ENCODE measurements around the gene MZT2B.

MZT2B gene

DNA sequence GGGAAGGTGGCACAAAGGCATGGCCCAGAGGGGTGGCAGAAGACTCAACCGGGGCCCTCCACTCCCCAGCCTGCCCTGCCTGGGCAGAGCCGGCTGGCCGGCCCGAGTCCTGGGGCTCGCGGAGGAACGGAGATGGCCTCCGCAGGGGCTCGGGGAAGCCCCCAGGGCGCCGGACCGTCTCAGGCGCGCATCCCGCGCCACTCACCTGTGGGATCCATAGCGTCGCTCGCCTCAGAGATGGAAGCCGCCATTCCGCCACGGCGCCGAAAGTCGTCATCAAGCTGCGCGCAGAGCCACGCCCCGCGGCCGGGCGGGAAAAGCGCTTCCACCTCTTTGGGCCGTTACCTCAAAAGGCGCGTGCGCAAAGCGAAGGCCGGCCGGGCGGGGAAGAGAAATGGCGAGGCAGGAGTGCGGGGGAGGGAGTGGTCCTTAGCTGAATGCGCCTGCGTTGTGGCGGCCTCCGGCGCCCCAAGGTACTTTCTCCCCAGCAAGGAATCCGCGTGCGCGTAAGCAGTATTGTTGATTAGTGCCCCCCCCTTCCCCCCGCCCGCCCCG, 660 bp upstream of the MZT2B start, which contains the start of gene SMPD4:
SMPD4 (minus strand) TSS at position 278 of the 555 bp plus-strand sequence. CDS start 5,010 bp downstream, outside the sequence.
- TF ChIP-seq RARB (CRISPR knock-in tag; IDR thresholded peaks at IDR 0.05) (no peak), ZFP30 (CRISPR knock-in tag; IDR thresholded peaks at IDR 0.05) (no peak), ZFP3 (CRISPR knock-in tag; IDR thresholded peaks at IDR 0.05) (no peak), ESRRG (CRISPR knock-in tag; IDR thresholded peaks at IDR 0.05) (no peak), PPARA (CRISPR knock-in tag; IDR thresholded peaks at IDR 0.05; ENCODE audit: borderline replicate concordance) (no peak), ARNTL (CRISPR knock-in tag; IDR thresholded peaks at IDR 0.05; ENCODE audit: borderline replicate concordance, low read depth) (no peak), TOX (CRISPR knock-in tag; IDR thresholded peaks at IDR 0.05; ENCODE audit: borderline replicate concordance) (no peak), TCF4 (CRISPR knock-in tag; IDR thresholded peaks at IDR 0.05; ENCODE audit: borderline replicate concordance) (no peak), ZNF565 (CRISPR knock-in tag; conservative IDR thresholded peaks at IDR 0.05; ENCODE audit: low read depth) (no peak), ZNF8 (CRISPR knock-in tag; IDR thresholded peaks at IDR 0.05) (no peak), SNAI2 (CRISPR knock-in tag; IDR thresholded peaks at IDR 0.05) (no peak)
- TF ChIP-seq, protein P1, sequence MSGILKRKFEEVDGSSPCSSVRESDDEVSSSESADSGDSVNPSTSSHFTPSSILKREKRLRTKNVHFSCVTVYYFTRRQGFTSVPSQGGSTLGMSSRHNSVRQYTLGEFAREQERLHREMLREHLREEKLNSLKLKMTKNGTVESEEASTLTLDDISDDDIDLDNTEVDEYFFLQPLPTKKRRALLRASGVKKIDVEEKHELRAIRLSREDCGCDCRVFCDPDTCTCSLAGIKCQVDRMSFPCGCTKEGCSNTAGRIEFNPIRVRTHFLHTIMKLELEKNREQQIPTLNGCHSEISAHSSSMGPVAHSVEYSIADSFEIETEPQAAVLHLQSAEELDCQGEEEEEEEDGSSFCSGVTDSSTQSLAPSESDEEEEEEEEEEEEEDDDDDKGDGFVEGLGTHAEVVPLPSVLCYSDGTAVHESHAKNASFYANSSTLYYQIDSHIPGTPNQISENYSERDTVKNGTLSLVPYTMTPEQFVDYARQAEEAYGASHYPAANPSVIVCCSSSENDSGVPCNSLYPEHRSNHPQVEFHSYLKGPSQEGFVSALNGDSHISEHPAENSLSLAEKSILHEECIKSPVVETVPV (CRISPR knock-in tag; IDR thresholded peaks at IDR 0.05) = no peak
- TF ChIP-seq, protein P2, sequence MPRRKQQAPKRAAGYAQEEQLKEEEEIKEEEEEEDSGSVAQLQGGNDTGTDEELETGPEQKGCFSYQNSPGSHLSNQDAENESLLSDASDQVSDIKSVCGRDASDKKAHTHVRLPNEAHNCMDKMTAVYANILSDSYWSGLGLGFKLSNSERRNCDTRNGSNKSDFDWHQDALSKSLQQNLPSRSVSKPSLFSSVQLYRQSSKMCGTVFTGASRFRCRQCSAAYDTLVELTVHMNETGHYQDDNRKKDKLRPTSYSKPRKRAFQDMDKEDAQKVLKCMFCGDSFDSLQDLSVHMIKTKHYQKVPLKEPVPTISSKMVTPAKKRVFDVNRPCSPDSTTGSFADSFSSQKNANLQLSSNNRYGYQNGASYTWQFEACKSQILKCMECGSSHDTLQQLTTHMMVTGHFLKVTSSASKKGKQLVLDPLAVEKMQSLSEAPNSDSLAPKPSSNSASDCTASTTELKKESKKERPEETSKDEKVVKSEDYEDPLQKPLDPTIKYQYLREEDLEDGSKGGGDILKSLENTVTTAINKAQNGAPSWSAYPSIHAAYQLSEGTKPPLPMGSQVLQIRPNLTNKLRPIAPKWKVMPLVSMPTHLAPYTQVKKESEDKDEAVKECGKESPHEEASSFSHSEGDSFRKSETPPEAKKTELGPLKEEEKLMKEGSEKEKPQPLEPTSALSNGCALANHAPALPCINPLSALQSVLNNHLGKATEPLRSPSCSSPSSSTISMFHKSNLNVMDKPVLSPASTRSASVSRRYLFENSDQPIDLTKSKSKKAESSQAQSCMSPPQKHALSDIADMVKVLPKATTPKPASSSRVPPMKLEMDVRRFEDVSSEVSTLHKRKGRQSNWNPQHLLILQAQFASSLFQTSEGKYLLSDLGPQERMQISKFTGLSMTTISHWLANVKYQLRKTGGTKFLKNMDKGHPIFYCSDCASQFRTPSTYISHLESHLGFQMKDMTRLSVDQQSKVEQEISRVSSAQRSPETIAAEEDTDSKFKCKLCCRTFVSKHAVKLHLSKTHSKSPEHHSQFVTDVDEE (CRISPR knock-in tag; IDR thresholded peaks at IDR 0.05) = no peak
- TF ChIP-seq, protein P3, sequence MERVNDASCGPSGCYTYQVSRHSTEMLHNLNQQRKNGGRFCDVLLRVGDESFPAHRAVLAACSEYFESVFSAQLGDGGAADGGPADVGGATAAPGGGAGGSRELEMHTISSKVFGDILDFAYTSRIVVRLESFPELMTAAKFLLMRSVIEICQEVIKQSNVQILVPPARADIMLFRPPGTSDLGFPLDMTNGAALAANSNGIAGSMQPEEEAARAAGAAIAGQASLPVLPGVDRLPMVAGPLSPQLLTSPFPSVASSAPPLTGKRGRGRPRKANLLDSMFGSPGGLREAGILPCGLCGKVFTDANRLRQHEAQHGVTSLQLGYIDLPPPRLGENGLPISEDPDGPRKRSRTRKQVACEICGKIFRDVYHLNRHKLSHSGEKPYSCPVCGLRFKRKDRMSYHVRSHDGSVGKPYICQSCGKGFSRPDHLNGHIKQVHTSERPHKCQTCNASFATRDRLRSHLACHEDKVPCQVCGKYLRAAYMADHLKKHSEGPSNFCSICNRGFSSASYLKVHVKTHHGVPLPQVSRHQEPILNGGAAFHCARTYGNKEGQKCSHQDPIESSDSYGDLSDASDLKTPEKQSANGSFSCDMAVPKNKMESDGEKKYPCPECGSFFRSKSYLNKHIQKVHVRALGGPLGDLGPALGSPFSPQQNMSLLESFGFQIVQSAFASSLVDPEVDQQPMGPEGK (CRISPR knock-in tag; IDR thresholded peaks at IDR 0.05; ENCODE audit: borderline replicate concordance) = no peak
- TF ChIP-seq, protein P4, sequence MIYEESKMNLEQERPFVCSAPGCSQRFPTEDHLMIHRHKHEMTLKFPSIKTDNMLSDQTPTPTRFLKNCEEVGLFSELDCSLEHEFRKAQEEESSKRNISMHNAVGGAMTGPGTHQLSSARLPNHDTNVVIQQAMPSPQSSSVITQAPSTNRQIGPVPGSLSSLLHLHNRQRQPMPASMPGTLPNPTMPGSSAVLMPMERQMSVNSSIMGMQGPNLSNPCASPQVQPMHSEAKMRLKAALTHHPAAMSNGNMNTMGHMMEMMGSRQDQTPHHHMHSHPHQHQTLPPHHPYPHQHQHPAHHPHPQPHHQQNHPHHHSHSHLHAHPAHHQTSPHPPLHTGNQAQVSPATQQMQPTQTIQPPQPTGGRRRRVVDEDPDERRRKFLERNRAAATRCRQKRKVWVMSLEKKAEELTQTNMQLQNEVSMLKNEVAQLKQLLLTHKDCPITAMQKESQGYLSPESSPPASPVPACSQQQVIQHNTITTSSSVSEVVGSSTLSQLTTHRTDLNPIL (CRISPR knock-in tag; IDR thresholded peaks at IDR 0.05; ENCODE audit: low read depth) = no peak

DNA sequence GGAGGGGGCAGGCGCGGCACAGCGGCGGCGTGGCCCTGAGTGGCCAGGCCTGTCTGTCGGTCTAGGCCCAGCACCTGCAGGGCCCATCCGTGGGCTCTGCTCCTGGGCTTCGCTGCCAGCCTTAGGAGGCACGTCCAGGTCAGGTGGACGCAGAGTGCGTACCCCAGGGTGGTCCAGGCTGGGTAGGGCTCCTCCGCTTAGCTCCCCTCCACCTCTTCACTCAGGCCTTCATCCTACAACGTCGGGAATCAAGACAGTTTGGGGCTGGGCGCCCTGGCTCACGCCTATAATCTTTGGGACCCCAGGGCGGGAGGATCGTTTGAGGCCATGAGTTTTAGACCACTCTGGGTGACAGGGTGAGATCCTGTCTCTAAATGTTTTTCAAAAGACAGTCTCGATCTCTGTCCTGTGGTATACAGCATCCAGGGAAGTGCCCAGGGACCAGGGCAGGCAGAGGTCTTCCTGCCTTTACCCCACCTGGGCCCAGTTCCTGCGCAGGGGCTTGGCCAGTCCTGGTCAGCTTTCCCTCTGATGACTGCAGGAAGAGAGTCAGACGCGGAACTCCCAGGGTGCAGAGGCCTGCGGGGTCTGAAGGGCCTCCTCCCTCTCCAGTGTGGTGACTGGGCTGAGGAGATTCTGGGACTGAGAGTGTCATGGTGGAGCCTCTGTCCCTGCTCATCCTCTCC, 907 bp downstream of the MZT2B start:
- ATAC-seq = peak; percentile 24

More for the DNA sequence above, 660 bp upstream of the MZT2B start, which contains the start of gene SMPD4:
- ATAC-seq = peak; percentile 81

DNA sequence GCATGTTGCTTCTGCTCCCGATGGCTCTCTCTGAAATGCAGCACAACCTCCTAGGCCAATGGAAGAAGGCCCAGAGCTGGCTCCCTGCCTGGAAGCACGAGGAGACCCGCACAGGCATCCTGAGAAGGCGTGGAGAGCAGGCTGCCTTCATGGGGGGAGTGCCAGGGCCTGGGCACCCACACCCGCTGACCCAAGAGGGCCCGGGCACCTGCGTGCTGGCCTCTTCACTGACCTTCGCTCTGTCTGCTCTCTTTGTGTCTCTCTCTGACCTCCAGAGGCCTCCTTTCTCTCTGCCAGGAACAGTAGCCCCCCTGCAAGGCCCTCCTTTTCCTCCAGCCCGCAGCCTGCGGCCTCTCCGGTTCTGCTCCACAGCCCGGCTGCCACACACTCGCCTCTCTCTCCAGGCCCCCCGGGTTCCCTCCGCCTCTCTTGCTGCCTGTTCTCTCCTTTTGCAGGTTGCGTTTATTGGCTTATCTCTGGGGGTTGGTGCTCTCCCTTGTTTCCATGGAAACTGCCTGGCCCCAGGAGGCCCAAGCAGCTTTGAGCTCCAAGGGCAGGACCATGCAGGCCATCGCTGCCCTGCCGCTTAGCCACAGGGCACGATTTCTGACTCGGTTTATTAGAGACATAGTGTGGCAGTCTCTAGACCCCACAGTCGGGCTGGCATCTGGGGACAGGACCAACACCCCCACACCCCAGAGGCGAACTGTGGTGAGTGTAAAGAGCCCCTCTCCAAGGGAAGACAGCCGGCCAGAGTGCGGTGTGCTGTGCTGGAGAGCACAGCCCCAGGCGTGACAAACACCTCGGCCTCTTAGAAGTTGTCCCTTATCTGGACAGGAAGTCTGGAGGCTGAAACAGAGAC, 1.7 kb downstream of the MZT2B start:
- ATAC-seq = no peak

DNA sequence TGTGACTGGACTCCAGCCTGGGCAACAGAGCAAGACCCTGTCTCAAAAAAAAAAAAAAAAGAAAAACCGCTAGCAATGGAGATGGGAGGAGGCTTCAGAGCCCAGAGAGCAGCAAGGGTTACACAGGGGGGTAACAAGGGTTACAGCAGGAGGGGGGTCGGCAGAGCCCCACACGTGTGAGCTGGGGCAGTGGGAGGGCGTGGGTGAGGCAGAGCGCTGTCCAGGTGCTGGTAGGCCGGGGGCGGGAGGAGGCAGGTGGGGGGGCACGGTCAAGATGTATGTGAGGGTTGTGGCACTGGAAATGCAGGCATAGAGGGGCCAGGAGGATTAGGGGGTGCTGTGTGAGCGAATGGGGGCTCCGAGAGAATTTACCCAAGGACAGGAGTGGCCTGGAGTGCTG, 3.4 kb downstream of the MZT2B start:
- TF ChIP-seq GLIS3 (CRISPR knock-in tag; IDR thresholded peaks at IDR 0.05) (no peak), ZFP3 (CRISPR knock-in tag; IDR thresholded peaks at IDR 0.05) (no peak), ISL1 (CRISPR knock-in tag; IDR thresholded peaks at IDR 0.05) (no peak), OSR1 (CRISPR knock-in tag; IDR thresholded peaks at IDR 0.05) (no peak), BACH2 (CRISPR knock-in tag; IDR thresholded peaks at IDR 0.05; ENCODE audit: borderline replicate concordance) (no peak), RARB (CRISPR knock-in tag; IDR thresholded peaks at IDR 0.05) (no peak), CSDC2 (CRISPR knock-in tag; IDR thresholded peaks at IDR 0.05) (no peak), TCF4 (CRISPR knock-in tag; IDR thresholded peaks at IDR 0.05; ENCODE audit: borderline replicate concordance) (no peak), ARNTL (CRISPR knock-in tag; IDR thresholded peaks at IDR 0.05; ENCODE audit: borderline replicate concordance, low read depth) (no peak), TOX (CRISPR knock-in tag; IDR thresholded peaks at IDR 0.05; ENCODE audit: borderline replicate concordance) (no peak)
- TF ChIP-seq, protein P1 (CRISPR knock-in tag; IDR thresholded peaks at IDR 0.05) = no peak
- TF ChIP-seq, protein P2 (CRISPR knock-in tag; IDR thresholded peaks at IDR 0.05) = no peak
- no peak for ATAC-seq

More for the DNA sequence above, 1.7 kb downstream of the MZT2B start:
- TF ChIP-seq ZNF70 (CRISPR knock-in tag; IDR thresholded peaks at IDR 0.05) (0 out of 2 replicates have a peak, but pooled peaks have one; percentile 7), ZNF565 (CRISPR knock-in tag; conservative IDR thresholded peaks at IDR 0.05; ENCODE audit: low read depth) (no peak)

All from SK-N-SH treated with all-trans-retinoic acid at 6 μM for 48 hours (cell line).